Esophagus squamous epithelium (tissue), 5 donors: Measurements from ENCODE around the gene NIPSNAP3A. TPM values are rescaled to one million over a fixed set of nuclear protein-coding genes. Genes with fewer than 3 reads are reported as not detected.

Source experiments
- DNase-seq: peaks from one replicate; lab custom pipeline; 2025; lab: John Stamatoyannopoulos, UW
- H3K27ac ChIP-seq, 4 donors: fragments of 200-600 bp; sonication (generic); one replicate each; pipeline ENCODE4 v1.5.1; 2016 to 2019; ENCODE audit warnings: mild to moderate bottlenecking in 1 of 4
- H3K27me3 ChIP-seq, 4 donors: fragments of 200-600 bp; sonication (generic); 1 replicate in 3 of 4; 2 replicates in 1 of 4; pipeline versions ENCODE4 v1.5.1 to v1.6.0; 2017 to 2021; ENCODE audit warnings: antibody characterized with exemption in 1 of 4
- H3K36me3 ChIP-seq, 3 donors: fragments of 200-600 bp; sonication (generic); one replicate each; pipeline ENCODE4 v1.5.1; 2016 to 2019
- H3K4me1 ChIP-seq, 3 donors: fragments of 200-600 bp; sonication (generic); one replicate each; pipeline ENCODE4 v1.5.1; 2017 to 2019
- H3K4me3 ChIP-seq, 4 donors: fragments of 200-600 bp; sonication (generic); 1 replicate in 3 of 4; 2 replicates in 1 of 4; pipeline ENCODE4 v1.5.1; 2016 to 2019; ENCODE audit warnings: mild to moderate bottlenecking in 2 of 4, moderate library complexity in 1 of 4
- H3K9me3 ChIP-seq, 3 donors: fragments of 200-600 bp; sonication (generic); one replicate each; pipeline ENCODE4 v1.5.1; 2016 to 2019
- CTCF ChIP-seq, 6 experiments: fragments of 450-650 bp in 4 of 6; fragments of 200-600 bp in 2 of 6; sonication (generic) in 2 of 6; IDR thresholded peaks; one replicate each; pipeline ENCODE4 v1.5.1; 2016 to 2019; ENCODE audit warnings: antibody characterized with exemption in 6 of 6, mild to moderate bottlenecking in 4 of 6, moderate library complexity in 4 of 6
- POLR2A ChIP-seq, 4 donors: fragments of 450-650 bp; IDR thresholded peaks; one replicate each; pipeline ENCODE4 v1.6.1; 2017; ENCODE audit warnings: antibody characterized with exemption in 4 of 4, mild to moderate bottlenecking in 4 of 4, moderate library complexity in 3 of 4
- WGBS, 2 donors: methylation state at CpG; one replicate each; pipeline ENCODE4 v1.1.5; 2018; 5-methylcytosine and 5-hydroxymethylcytosine counted together
- intact Hi-C: fragments of 100-400 bp; cut with DNase I; formaldehyde crosslinking; loops from one replicate; pipeline ENCODE4 v1.15.0; 2022
- total RNA-seq, 4 donors: library from RNA; depleted of rRNA; stranded (reverse); fragments of >200 nt; gene quantifications; one replicate each; pipeline ENCODE4 v1.1.0, GENCODE V29; 2016
- donor health status: DM: yes; HTN: yes; CAD: no.

The NIPSNAP3A gene
- total RNA-seq, 4 donors from 2014 or later: 20.1 to 34.2 (median 30.2) TPM

- intact Hi-C loops: no loop called here
- Histone ChIP-seq H3K27ac (no peak overlapping the region), H3K4me1 (no peaks in the 10 kb centered on the region), H3K27me3 (no peaks in the 10 kb centered on the region), H3K4me3 (no peak overlapping the region), H3K9me3 (no peaks in the 10 kb centered on the region), H3K36me3 (peaks cover 0 to 75% (median 34%) of the 10 kb centered on the region in 3 donors)
- TF ChIP-seq CTCF (IDR thresholded peaks at IDR 0.05) (no peak), POLR2A (IDR thresholded peaks at IDR 0.05) (no peak)
- WGBS, 2 donors: 63 to 89% methylated on average over 1 to 3 of the region's 4 CpGs
- no peak for DNase-seq
These were observed 36.1 kb downstream of the NIPSNAP3A start for GRCh38 chr9:104783588-104783987.

- Histone ChIP-seq H3K27ac (no peak overlapping the region), H3K4me1 (no peaks in the 10 kb centered on the region), H3K36me3 (peaks cover 2 to 80% (median 39%) of the 10 kb centered on the region in 3 donors), H3K4me3 (no peak overlapping the region), H3K9me3 (no peaks in the 10 kb centered on the region), H3K27me3 (no peaks in the 10 kb centered on the region)
- DNase-seq: no peak
- TF ChIP-seq POLR2A (IDR thresholded peaks at IDR 0.05): no peak
- intact Hi-C loops: no loop called here
- WGBS, 2 donors: 55 to 59% methylated on average over 2 of the region's 2 CpGs
These were observed 36.6 kb downstream of the NIPSNAP3A start for GRCh38 chr9:104784098-104784497.

GRCh38 chr9:104786293-104786692, 38.8 kb downstream of the NIPSNAP3A start:
- intact Hi-C loops: no loop called here

DNA sequence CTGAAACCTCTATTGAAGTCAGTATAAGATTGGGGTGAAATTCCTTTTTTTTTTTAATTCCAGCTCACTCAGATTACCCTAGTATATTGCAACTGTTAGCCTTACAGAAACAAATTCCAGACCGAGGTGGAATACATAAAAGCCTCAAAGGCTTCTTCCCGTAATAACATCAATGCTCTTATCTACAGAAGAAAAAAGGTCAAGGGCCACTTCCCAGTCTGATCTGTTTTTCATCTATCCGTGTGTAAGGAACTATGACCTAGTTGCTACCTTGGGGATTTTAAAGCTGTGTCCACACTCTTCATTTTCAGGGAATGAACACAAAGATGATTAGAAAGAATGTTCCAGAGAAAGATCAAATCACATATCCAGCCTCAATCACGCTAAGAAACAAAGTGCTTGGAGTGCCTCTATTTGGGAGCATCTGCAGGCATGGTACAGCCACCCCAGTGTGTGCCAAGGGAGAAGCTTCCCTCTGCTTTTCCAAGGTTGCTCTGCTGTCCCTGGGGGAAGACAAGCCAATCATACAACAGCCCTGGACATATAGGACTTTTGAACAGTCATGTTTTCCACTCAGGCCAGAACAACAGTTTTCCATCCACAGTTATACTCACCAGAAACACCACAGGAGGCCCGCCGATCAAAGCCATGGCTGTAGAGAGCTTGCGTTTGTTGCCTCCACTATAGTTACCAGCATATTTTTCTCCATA, 40.0 kb downstream of the NIPSNAP3A start:
- TF ChIP-seq POLR2A (IDR thresholded peaks at IDR 0.05) (no peak), CTCF (IDR thresholded peaks at IDR 0.05) (no peak)
- no peak for DNase-seq
- Histone ChIP-seq H3K27ac (no peak overlapping the region), H3K36me3 (peaks cover 6 to 100% (median 67%) of the 10 kb centered on the region in 3 donors), H3K4me3 (no peak overlapping the region), H3K9me3 (no peaks in the 10 kb centered on the region), H3K27me3 (no peaks in the 10 kb centered on the region), H3K4me1 (no peaks in the 10 kb centered on the region)
- 70 to 79% methylated on average over 7 of the region's 7 CpGs for WGBS, 2 donors
- intact Hi-C loops: no loop called here

More at GRCh38 chr9:104786293-104786692, 38.8 kb downstream of the NIPSNAP3A start:
- no peaks in the 10 kb centered on the region for H3K4me1 ChIP-seq
- H3K36me3 ChIP-seq: peaks cover 6 to 98% (median 57%) of the 10 kb centered on the region in 3 donors
- DNase-seq: no peak
- WGBS, 2 donors: 82 to 100% methylated on average over 1 of the region's 1 CpG
- H3K4me3 ChIP-seq: no peak overlapping the region
- H3K9me3 ChIP-seq: no peaks in the 10 kb centered on the region
- no peak overlapping the region for H3K27ac ChIP-seq
- TF ChIP-seq POLR2A (IDR thresholded peaks at IDR 0.05): no peak
- no peak for TF ChIP-seq CTCF (IDR thresholded peaks at IDR 0.05)
- H3K27me3 ChIP-seq: no peaks in the 10 kb centered on the region

GRCh38 chr9:104788251-104788650, 40.8 kb downstream of the NIPSNAP3A start:
- H3K4me1 ChIP-seq: no peaks in the 10 kb centered on the region
- TF ChIP-seq POLR2A (IDR thresholded peaks at IDR 0.05): no peak
- no peak for TF ChIP-seq CTCF (IDR thresholded peaks at IDR 0.05)
- DNase-seq: no peak
- 48 to 71% methylated on average over 2 to 3 of the region's 3 CpGs for WGBS, 2 donors
- H3K9me3 ChIP-seq: no peaks in the 10 kb centered on the region
- no peak overlapping the region for H3K27ac ChIP-seq
- H3K27me3 ChIP-seq: no peaks in the 10 kb centered on the region
- H3K4me3 ChIP-seq: no peak overlapping the region
- peaks cover 6 to 100% (median 74%) of the 10 kb centered on the region in 3 donors for H3K36me3 ChIP-seq
- intact Hi-C loops: no loop called here
